HL-60/S4 (cell line): ENCODE measurements around the gene RMC1.

Source experiments
- in situ Hi-C: fragments of 300-500 bp; cut with MboI; formaldehyde crosslinking; loops from 2 replicates; pipeline ENCODE4 v1.14.3; 2022; ENCODE audit warnings: low sequenced_read_pairs

RMC1 gene

GRCh38 chr18:23528580-23529472 lies 25.5 kb downstream of the RMC1 start:
- in situ Hi-C loops = loop anchor here (25.0 kb wide), 1 partner anchor 108 kb away; no protein-coding TSS in a partner anchor

- in situ Hi-C loops = loop anchor here (25.0 kb wide), 1 partner anchor 108 kb away; no protein-coding TSS in a partner anchor
Observed at GRCh38 chr18:23529604-23530003, 26.3 kb downstream of the RMC1 start.

GRCh38 chr18:23530195-23530594 lies 26.9 kb downstream of the RMC1 start:
- in situ Hi-C loops = loop anchor here (25.0 kb wide), 1 partner anchor 107 kb away; no protein-coding TSS in a partner anchor

DNA sequence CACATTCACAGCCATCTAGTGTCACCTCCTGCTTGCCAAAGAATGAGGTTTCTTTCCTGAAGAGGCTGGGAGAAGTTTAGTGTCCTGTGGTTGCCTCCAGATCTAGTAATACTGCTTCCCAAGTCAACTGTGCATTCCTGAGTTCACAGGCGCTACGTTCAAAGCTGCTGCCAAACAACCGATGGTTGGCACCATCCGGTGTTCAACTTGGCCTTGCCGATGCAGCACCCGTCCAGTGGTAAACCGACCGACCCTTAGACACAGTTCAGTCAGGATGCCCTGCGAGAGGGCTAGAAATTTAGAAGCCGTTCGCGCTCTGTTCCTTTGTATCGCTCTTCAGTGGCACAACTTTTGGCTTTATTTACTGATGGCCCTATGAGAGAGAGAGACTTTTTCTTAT lies 28.6 kb downstream of the RMC1 start:
- in situ Hi-C loops = loop anchor here (25.0 kb wide), 1 partner anchor 105 kb away; no protein-coding TSS in a partner anchor

DNA sequence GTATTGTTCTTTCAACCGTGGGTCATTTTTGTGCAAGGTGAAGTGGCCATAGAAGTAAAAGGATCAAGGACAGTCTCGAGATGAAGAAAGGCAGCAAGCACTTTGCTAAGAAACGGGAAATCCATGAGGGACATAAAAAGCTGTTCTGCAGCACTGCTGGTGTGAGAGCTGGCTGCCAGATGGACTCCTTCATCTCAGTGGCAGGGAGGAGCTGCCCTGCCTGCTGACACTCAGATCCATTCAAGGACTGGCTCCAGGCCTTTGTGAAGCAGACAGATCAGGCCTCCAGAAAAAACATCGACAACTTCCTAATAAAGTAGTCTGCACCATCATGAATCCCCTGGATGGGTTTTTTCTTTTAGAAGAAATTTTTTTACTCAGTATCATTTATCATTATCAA lies 29.5 kb downstream of the RMC1 start:
- in situ Hi-C loops = loop anchor here (25.0 kb wide), 1 partner anchor 104 kb away; no protein-coding TSS in a partner anchor

GRCh38 chr18:23534276-23534675 lies 31.0 kb downstream of the RMC1 start:
- in situ Hi-C loops = loop anchor here (25.0 kb wide), 1 partner anchor 103 kb away; no protein-coding TSS in a partner anchor

GRCh38 chr18:23536204-23536603 lies 32.9 kb downstream of the RMC1 start:
- in situ Hi-C loops = loop anchor here (25.0 kb wide), 1 partner anchor 101 kb away; no protein-coding TSS in a partner anchor

- in situ Hi-C loops = loop anchor here (25.0 kb wide), 1 partner anchor 100 kb away; no protein-coding TSS in a partner anchor
Observed at GRCh38 chr18:23537274-23537673, 34.0 kb downstream of the RMC1 start.

DNA sequence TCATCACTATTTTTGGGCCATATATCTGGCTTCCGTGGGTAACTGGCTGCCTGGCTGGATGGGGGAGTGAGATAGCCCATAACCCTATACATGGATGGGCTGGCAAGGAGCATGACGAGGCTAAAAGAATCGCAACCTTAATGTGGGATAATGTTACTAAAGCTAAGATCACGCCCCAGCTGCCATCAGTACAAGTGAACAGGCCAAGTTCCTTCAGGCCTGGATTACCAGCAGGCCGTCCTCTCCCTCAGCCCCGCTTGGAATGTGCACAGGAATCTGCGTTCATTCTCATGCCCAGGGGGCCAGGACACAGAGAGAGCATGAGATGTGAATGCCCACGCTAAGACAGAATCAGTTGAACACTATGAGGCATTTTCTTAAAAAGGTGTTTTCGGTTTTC lies 34.7 kb downstream of the RMC1 start:
- in situ Hi-C loops = loop anchor here (25.0 kb wide), 1 partner anchor 99 kb away; no protein-coding TSS in a partner anchor

DNA sequence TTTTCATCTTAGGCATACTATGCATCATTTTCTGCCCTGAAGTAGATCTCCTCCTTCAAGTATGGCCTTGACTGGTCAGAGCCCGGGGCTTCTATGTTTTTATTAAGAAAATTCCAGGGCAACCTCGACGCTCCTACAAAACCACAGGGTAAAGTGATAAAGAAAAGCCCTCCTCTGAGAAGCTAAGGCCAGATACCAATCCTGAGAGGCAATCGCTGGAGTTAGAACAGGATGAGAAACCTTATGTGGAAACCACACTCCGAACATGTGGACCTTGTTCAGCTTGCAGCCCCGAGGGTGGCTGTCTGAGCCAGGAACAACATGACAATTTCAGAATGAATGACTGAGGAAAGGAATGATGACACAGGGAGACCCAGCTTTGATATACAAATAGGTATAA lies 35.6 kb downstream of the RMC1 start:
- in situ Hi-C loops = loop anchor here (25.0 kb wide), 1 partner anchor 98 kb away; no protein-coding TSS in a partner anchor

- in situ Hi-C loops = loop anchor here (25.0 kb wide), 1 partner anchor 98 kb away; no protein-coding TSS in a partner anchor
Observed at GRCh38 chr18:23539296-23539695, 36.0 kb downstream of the RMC1 start.

DNA sequence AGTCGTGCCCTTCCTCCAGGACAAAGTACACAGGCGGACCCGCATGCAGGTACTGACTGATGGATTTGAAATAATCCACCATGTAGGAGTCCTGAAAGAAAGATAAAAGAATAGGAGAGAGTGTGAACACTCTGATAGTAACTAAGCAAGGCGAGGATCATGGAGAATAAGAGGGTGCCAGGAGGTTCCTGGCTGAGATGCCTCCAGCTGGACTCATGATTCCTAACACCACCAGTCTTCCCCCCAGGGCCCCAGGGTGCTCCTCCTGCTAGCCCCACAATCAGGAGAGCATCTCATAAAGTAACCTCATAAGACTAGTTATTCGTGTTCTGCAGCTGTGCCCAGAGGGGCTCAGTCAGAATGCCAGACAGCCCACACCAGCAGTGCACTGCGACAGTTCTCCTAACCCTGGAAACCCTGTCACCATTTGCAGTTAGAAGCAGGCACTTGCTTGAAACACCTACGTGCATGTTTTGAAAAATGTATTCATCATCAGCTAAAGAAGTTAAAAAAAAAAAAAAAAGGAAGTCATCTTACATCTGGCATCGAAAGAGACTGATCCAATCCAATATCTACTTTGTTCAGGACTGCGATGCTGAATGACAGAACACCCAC lies 36.7 kb downstream of the RMC1 start:
- in situ Hi-C loops = loop anchor here (25.0 kb wide), 1 partner anchor 97 kb away; no protein-coding TSS in a partner anchor

GRCh38 chr18:23540867-23541266 lies 37.6 kb downstream of the RMC1 start:
- in situ Hi-C loops = loop anchor here (25.0 kb wide), 1 partner anchor 96 kb away; no protein-coding TSS in a partner anchor

GRCh38 chr18:23541349-23542093 lies 38.2 kb downstream of the RMC1 start:
- in situ Hi-C loops = loop anchor here (25.0 kb wide), 1 partner anchor 96 kb away; no protein-coding TSS in a partner anchor

GRCh38 chr18:23542461-23542860 lies 39.1 kb downstream of the RMC1 start:
- in situ Hi-C loops = loop anchor here (25.0 kb wide), 1 partner anchor 95 kb away; no protein-coding TSS in a partner anchor

DNA sequence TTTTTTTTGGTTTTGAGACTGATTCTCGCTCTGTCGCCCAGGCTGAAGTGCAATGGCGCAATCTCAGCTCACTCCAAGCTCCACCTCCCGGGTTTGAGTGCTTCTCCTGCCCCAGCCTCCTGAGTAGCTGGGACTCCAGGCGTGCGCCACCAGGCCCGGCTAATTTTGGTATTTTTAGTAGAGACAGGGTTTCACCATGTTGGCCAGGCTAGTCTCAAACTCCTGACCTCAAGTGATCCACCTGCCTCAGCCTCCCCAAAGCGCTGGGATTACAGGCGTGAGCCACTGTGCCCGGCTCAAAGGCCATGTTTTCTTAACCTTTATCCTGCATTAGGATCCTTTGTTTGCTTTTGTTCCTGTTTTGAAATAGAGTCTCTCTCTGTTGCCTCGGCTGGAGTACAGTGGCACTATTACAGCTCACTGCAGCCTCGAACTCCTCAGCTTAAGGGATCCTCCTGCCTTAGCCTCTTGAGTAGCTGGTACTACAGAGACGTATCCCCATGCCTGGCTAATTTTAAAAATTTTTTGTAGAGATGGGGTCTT lies 42.0 kb downstream of the RMC1 start:
- in situ Hi-C loops = loop anchor here (25.0 kb wide), 1 partner anchor 92 kb away; no protein-coding TSS in a partner anchor

DNA sequence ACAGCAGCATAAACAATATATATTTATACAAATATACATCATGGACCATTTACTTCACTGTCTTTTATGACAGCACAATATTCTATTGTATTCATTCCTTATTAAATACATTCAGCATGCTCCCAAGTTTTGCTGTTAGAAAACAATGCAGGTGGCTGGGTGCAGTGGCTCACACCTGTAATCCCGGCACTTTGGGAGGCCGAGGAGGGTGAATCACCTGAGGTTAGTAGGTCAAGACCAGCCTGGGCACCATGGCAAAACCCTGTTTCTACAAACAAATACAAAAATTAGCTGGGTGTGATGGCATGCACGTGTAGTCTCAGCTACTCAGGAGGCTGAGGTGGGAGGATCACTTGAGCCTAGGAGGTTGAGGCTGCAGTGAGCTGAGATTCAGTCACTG lies 44.0 kb downstream of the RMC1 start:
- in situ Hi-C loops = loop anchor here (25.0 kb wide), 1 partner anchor 90 kb away; no protein-coding TSS in a partner anchor

DNA sequence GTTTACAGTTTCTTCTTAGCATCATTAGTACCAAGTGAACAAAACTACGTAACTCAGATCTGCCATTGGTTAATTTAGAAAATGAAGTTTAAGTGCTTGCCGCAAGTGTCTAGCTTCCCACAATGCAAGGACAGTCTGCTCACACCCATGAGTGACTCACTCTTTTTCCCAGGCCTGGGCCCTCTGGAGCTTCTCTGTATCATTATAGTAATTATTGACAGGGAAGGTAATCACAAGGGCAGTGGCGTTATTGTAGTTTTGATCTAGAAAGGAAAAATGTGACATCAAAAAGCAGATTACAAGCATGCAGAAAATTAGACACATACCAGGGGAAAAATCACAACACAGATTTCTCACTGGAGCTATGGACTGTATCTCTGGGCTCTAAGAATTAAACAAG lies 44.5 kb downstream of the RMC1 start:
- in situ Hi-C loops = loop anchor here (25.0 kb wide), 1 partner anchor 89 kb away; no protein-coding TSS in a partner anchor

DNA sequence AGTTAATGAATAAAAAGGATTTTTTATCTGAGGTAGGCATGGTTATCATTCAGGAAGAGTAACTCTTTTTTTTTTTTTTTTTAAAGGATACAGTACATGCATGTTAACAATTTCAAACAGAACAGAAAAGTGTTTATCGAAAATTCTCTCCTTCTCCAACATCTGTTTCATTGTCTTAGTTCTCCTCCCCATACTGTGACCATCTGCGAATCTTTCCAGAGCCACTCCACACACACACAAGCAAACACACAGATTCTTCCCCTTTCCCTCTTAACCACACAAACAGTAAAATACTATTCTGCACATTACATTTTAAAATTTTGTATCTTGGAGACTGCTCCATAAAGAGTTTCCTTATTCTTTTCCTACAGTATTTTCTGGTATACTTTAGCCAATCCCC lies 45.0 kb downstream of the RMC1 start:
- in situ Hi-C loops = loop anchor here (25.0 kb wide), 1 partner anchor 89 kb away; no protein-coding TSS in a partner anchor

DNA sequence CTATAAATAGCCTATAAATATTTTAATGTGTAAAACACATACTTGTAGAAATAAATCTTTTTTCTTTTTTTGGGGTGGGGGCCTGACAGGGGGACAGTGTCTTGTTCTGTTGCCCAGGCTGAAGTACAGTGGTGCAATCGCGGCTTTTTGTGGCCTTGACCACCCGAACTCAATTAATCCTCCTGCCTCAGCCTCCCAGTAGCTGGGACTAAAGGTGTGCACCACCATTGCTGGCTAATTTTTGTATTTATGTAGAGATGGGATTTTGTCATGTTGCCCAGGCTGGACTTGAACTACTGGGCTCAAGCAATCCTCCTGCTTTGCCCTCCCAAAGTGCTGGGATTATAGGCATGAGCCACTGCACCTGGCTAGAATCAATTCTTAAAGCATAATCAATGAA lies 45.4 kb downstream of the RMC1 start:
- in situ Hi-C loops = loop anchor here (25.0 kb wide), 1 partner anchor 89 kb away; no protein-coding TSS in a partner anchor
